Smooth muscle cell of the pulmonary artery (primary cell): Measurements from ENCODE around the gene ATP6V0B. TPM values are rescaled to one million over a fixed set of nuclear protein-coding genes. Genes with fewer than 3 reads are reported as not detected.

Experiments used
- total RNA-seq: library from RNA; depleted of rRNA; stranded (reverse); fragments of >200 nt; gene quantifications from 2 replicates; pipeline ENCODE4 v1.2.3, GENCODE V29; 2014

The ATP6V0B gene
- total RNA-seq, result 107 and 134 TPM in 2 replicates

GRCh38 chr1:43974443-43975248 is at the start of gene ATP6V0B:
Gene ATP6V0B (plus strand): TSS chr1:43974960. CDS start chr1:43975041, 81 bp downstream.

DNA sequence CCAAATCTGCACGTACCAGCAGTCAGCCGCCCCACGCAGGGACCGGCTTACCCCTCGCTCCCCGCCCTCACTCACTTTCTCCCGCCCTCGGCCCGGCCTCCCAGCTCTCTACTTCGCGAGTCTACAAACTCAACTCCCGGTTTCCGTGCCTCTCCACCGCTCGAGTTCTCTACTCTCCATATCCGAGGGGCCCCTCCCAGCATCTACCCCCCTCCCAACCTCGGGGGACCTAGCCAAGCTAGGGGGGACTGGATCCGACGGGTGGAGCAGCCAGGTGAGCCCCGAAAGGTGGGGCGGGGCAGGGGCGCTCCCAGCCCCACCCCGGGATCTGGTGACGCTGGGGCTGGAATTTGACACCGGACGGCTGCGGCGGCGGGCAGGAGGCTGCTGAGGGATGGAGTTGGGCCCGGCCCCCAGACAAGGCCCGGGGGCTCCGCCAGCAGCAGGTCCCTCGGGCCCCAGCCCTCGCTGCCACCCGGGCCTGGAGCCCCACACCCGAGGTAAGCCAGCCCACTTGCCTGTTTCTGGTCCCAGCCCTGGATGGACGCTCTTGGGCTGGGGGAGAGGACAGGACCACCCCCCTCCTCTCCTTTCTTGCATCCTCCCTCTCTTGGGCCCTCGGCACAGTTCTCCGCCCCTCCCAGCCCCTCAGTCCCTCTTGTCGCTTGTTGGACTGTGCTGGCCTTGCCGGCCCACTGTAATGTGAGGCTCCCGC is 41.2 kb upstream of the ATP6V0B start, which contains the start of gene ARTN:
ARTN (plus strand) TSS at position 416 of the 715 bp plus-strand sequence. CDS start 1,856 bp downstream, outside the sequence.

DNA sequence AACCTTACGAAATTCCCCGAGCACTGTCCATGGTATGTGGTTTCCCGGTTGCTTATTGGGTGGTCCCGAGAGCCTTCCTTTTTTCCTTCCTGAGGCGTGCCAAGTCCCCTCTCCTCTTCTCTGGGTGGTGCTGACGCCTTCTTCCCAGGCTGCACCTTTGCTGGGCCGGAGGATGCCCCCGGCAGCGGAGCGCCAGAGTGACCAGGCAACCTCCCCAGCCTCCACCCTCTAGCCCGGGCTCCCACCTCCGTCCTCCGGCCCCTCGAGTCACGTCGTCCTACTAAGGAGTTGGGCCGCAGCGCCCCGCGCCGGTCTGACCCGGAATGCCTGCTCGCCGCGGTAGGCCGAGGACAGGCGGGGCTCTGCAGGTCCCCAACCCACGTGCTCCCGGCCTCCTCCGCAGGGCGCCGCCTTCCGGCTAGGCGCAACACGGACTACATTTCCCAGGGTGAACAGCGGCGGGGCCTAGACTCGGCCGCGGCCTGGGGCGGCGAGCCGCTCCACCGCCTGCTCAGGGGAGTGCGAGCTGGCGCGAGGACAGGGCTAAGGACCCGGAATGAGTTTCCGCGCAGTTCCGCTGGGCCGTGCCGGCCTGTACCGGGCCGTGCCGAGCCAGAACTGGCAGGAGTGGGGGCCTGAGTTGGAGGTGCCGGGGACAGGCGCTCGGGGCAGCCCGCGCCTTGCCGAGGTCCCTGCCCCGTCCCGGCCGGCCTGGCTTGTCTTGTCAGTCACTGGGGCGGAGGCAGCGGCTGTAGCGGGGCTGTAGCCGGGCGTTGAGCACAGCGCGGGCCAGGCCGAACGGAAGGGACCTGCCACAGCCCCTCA is 28.3 kb upstream of the ATP6V0B start, which contains the start of gene IPO13:
IPO13 (plus strand) TSS at position 715 of the 825 bp plus-strand sequence. CDS start 651 bp downstream, outside the sequence.

GRCh38 chr1:43969746-43970466 is 4.9 kb upstream of the ATP6V0B start, which contains the start of gene DPH2:
Gene DPH2 (plus strand): TSS chr1:43970010. CDS start chr1:43970176, 166 bp downstream.

DNA sequence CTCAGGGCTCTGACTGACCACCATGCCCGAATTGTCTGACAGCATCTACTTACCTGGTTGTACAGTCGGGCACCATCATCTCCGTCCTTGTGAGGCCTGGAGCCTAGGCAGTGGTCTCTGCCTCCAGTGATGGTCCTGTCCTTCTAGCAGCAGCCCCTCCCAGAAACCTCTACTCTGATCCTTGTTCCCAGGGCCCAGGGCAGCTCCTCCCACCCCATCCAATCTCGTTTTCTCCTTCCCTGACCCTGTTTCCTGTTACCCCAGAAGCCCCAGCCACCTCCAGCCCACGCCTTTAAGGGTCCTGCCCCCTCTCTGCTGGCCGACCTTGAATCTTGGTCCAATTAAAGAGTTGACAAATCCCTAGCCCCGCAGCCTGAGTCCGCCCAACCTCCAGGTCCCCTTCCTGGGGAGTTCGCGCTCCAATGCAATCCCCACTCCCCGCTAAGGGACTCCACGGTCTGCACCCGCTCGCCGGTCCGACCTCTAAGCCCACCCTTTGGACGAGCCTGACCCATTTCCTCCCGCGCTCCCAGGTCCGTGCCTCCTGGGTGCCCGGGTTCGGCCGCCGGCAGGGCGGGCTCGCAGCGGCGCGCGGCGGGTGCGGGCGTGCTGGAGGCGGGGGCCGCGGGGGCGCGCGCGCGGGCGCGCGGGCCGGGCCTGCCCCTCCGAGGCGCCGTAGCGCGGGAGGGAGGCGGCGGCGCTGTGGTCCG is 3.9 kb downstream of the ATP6V0B start, which contains the start of gene B4GALT2:
B4GALT2 (plus strand) TSS at position 660 of the 710 bp plus-strand sequence. CDS start 1,951 bp downstream, outside the sequence.

DNA sequence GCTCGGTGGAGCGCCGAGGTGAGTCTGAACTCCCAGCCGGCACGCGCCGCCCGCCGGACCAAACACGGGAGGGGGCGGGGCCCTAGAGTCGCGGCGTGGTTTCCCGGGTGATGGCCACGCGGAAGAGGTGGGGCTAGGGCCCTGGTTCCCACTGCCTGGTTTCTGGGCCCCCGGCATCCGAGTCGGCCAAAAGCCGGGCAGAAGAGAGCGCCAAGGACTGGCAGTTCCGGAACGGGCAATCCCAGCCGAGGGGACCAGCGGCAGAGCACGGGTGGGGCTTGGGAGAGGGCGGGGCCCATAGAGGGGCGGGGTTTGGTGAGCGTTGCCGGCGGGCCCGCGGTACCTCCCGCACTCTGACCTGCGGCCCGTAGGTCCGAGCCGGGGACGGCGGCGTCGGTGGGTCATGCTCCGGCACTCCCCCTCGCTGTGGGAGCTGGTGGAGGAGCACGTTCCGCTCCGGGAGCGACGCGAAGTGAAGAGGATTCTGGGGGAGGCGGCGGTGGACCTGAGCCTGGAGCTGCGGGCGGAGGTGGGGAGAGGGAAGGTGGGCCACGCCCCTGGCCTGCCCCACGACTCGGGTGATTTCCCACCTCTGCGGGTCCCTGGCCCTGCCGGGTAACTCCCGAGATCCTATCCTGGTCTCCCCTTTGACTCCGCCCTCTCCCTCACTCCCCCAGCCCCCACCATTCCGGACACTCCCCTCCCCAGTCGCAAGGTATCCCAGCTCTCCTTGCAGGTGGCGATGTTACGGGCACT is 16.9 kb downstream of the ATP6V0B start, which contains the start of gene CCDC24:
CCDC24 (plus strand) TSS at position 124 of the 756 bp plus-strand sequence; CDS start at position 404, 280 bp downstream.

Other genes with a start within 250 kb of the ATP6V0B start
- 0.07 and 0.63 TPM in 2 replicates for gene ARTN, start 41.2 kb upstream of the ATP6V0B start, total RNA-seq
- gene IPO13, start 28.0 kb upstream of the ATP6V0B start, total RNA-seq, result 24.6 and 30.7 TPM in 2 replicates
- 12.3 and 22.8 TPM in 2 replicates for gene DPH2, start 5.0 kb upstream of the ATP6V0B start, total RNA-seq
- gene B4GALT2, start 4.2 kb downstream of the ATP6V0B start, total RNA-seq, result 116 and 142 TPM in 2 replicates
- gene CCDC24, start 16.6 kb downstream of the ATP6V0B start, total RNA-seq, result 5.1 and 6.3 TPM in 2 replicates
- gene SLC6A9, start 56.5 kb downstream of the ATP6V0B start, total RNA-seq, result 15.1 and 16.2 TPM in 2 replicates
- 0.13 TPM in 2 replicates for gene KLF17, start 143.9 kb downstream of the ATP6V0B start, total RNA-seq
- gene KLF18, start 166.7 kb downstream of the ATP6V0B start, total RNA-seq, result not detected in 2 replicates
- gene DMAP1, start 238.5 kb downstream of the ATP6V0B start, total RNA-seq, result 13.7 and 19.8 TPM in 2 replicates